ENCODE results near the gene TMCO6. TPM values are rescaled to one million over a fixed set of nuclear protein-coding genes. Genes with fewer than 3 reads are reported as not detected.

TMCO6 gene
- polyA plus RNA-seq, 1 experiment = 7.5 TPM

GRCh38 chr5:140603734-140604133, 35.5 kb upstream of the TMCO6 start:
- Histone ChIP-seq H3K4me3 (ENCODE audit: low read depth, low read length) (no peak overlapping the region), H3K36me3 (ENCODE audit: control insufficient read depth, insufficient read depth, low read length) (no peaks in the 10 kb centered on the region), H3K27me3 (ENCODE audit: control insufficient read depth, insufficient read depth, low read length) (no peaks in the 10 kb centered on the region)
- ChIA-PET CTCF (no interaction called here), POLR2A (no interaction called here)
- no peak for DNase-seq (ENCODE audit: low read depth)
- no peak for TF ChIP-seq CTCF (IDR thresholded peaks at IDR 0.05; ENCODE audit: insufficient read depth, low read depth, low read length)

- H3K4me3 ChIP-seq (ENCODE audit: low read depth, low read length) = no peak overlapping the region
- H3K27me3 ChIP-seq (ENCODE audit: control insufficient read depth, insufficient read depth, low read length) = no peaks in the 10 kb centered on the region
- POLR2A ChIA-PET = no interaction called here
- TF ChIP-seq CTCF (IDR thresholded peaks at IDR 0.05; ENCODE audit: insufficient read depth, low read depth, low read length) = no peak
- DNase-seq (ENCODE audit: low read depth) = no peak
- no peaks in the 10 kb centered on the region for H3K36me3 ChIP-seq (ENCODE audit: control insufficient read depth, insufficient read depth, low read length)
- CTCF ChIA-PET = no interaction called here
Measured at GRCh38 chr5:140605879-140606278, 33.4 kb upstream of the TMCO6 start.

GRCh38 chr5:140607031-140607430, 32.2 kb upstream of the TMCO6 start:
- Histone ChIP-seq H3K4me3 (ENCODE audit: low read depth, low read length) (no peak overlapping the region), H3K27me3 (ENCODE audit: control insufficient read depth, insufficient read depth, low read length) (peaks cover 1% of the 10 kb centered on the region; the same call in 1 of the 2 replicates), H3K36me3 (ENCODE audit: control insufficient read depth, insufficient read depth, low read length) (no peaks in the 10 kb centered on the region)
- no peak for DNase-seq (ENCODE audit: low read depth)
- no peak for TF ChIP-seq CTCF (IDR thresholded peaks at IDR 0.05; ENCODE audit: insufficient read depth, low read depth, low read length)
- ChIA-PET POLR2A (no interaction called here), CTCF (interaction anchor here (0.6 to 1.1 kb wide), 3 partner anchors 11 kb away, joined by 3 to 4 read pairs (median 3); no protein-coding TSS in a partner anchor)

- no peak overlapping the region for H3K4me3 ChIP-seq (ENCODE audit: low read depth, low read length)
- CTCF ChIA-PET = no interaction called here
- no peak for TF ChIP-seq CTCF (IDR thresholded peaks at IDR 0.05; ENCODE audit: insufficient read depth, low read depth, low read length)
- H3K36me3 ChIP-seq (ENCODE audit: control insufficient read depth, insufficient read depth, low read length) = no peaks in the 10 kb centered on the region
- DNase-seq (ENCODE audit: low read depth) = no peak
- POLR2A ChIA-PET = no interaction called here
- H3K27me3 ChIP-seq (ENCODE audit: control insufficient read depth, insufficient read depth, low read length) = peaks cover 2% of the 10 kb centered on the region; the same call in 1 of the 2 replicates
Measured at GRCh38 chr5:140608722-140609121, 30.5 kb upstream of the TMCO6 start.

DNA sequence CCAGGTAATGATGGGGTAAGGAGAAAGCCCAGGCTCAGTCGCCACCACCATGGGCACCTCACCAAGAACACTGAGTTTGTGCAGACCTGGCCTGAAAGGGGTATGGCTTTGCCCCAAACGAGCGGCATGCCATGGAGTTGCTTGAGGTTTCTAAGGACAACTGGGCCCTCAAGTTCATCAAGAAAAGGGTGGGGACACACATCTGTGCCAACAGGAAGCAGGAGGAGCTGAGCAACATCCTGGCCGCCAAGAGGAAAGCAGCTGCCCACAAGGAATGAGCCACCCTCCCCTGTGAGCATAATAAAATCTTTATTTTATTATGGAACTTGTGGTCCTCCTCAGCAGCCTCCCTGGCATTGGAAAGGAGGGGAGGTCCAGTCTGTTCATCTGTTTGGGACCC, 30.1 kb upstream of the TMCO6 start:
- CTCF ChIA-PET = no interaction called here
- H3K4me3 ChIP-seq (ENCODE audit: low read depth, low read length) = no peak overlapping the region
- H3K36me3 ChIP-seq (ENCODE audit: control insufficient read depth, insufficient read depth, low read length) = no peaks in the 10 kb centered on the region
- no peak for DNase-seq (ENCODE audit: low read depth)
- POLR2A ChIA-PET = no interaction called here
- peaks cover 2% of the 10 kb centered on the region; the same call in 1 of the 2 replicates for H3K27me3 ChIP-seq (ENCODE audit: control insufficient read depth, insufficient read depth, low read length)
- TF ChIP-seq CTCF (IDR thresholded peaks at IDR 0.05; ENCODE audit: insufficient read depth, low read depth, low read length) = no peak

Data from BJ (cell line).